ENCODE measurements around the gene SPRYD3.
"Not testable (repeated sequence)": the region's sequence is repeated elsewhere in the genome, so short reads cannot be mapped to it uniquely, and the experiment has no call there.

Gene SPRYD3

GRCh38 chr12:53120685-53121525 lies 41.7 kb upstream of the SPRYD3 start:
- H3K4me3 ChIP-seq (ENCODE audit: low read depth, low read length): no peak overlapping the region
- in situ Hi-C loops (cut with HindIII; ENCODE audit: low sequenced_read_pairs): no loop called here
- no peak for TF ChIP-seq CTCF (IDR thresholded peaks at IDR 0.05; ENCODE audit: low read depth, low read length)
- no peak for DNase-seq (ENCODE audit: low read depth, low spot score)

GRCh38 chr12:53118751-53119300 lies 39.6 kb upstream of the SPRYD3 start:
- DNase-seq (ENCODE audit: low read depth, low spot score): no peak
- no peak for TF ChIP-seq CTCF (IDR thresholded peaks at IDR 0.05; ENCODE audit: low read depth, low read length)
- in situ Hi-C loops (cut with HindIII; ENCODE audit: low sequenced_read_pairs): no loop called here
- H3K4me3 ChIP-seq (ENCODE audit: low read depth, low read length): no peak overlapping the region

GRCh38 chr12:53115891-53116648 lies 36.9 kb upstream of the SPRYD3 start:
- in situ Hi-C loops (cut with HindIII; ENCODE audit: low sequenced_read_pairs): no loop called here
- no peak overlapping the region for H3K4me3 ChIP-seq (ENCODE audit: low read depth, low read length)
- no peak for TF ChIP-seq CTCF (IDR thresholded peaks at IDR 0.05; ENCODE audit: low read depth, low read length)
- no peak for DNase-seq (ENCODE audit: low read depth, low spot score)

GRCh38 chr12:53115112-53115890 lies 36.1 kb upstream of the SPRYD3 start:
- no peak overlapping the region for H3K4me3 ChIP-seq (ENCODE audit: low read depth, low read length)
- no peak for DNase-seq (ENCODE audit: low read depth, low spot score)
- in situ Hi-C loops (cut with HindIII; ENCODE audit: low sequenced_read_pairs): no loop called here
- TF ChIP-seq CTCF (IDR thresholded peaks at IDR 0.05; ENCODE audit: low read depth, low read length): no peak

GRCh38 chr12:53113951-53114350 lies 34.8 kb upstream of the SPRYD3 start:
- H3K4me3 ChIP-seq (ENCODE audit: low read depth, low read length): no peak overlapping the region
- no peak for DNase-seq (ENCODE audit: low read depth, low spot score)
- no peak for TF ChIP-seq CTCF (IDR thresholded peaks at IDR 0.05; ENCODE audit: low read depth, low read length)
- in situ Hi-C loops (cut with HindIII; ENCODE audit: low sequenced_read_pairs): no loop called here

GRCh38 chr12:53113136-53113705 lies 34.0 kb upstream of the SPRYD3 start:
- TF ChIP-seq CTCF (IDR thresholded peaks at IDR 0.05; ENCODE audit: low read depth, low read length): no peak
- H3K4me3 ChIP-seq (ENCODE audit: low read depth, low read length): no peak overlapping the region
- no peak for DNase-seq (ENCODE audit: low read depth, low spot score)
- in situ Hi-C loops (cut with HindIII; ENCODE audit: low sequenced_read_pairs): no loop called here

- H3K4me3 ChIP-seq (ENCODE audit: low read depth, low read length); DNase-seq (ENCODE audit: low read depth, low spot score); in situ Hi-C loops (cut with HindIII; ENCODE audit: low sequenced_read_pairs): not testable (repeated sequence)
These were observed 33.2 kb upstream of the SPRYD3 start for GRCh38 chr12:53112431-53112830.

All from astrocyte of the spinal cord (primary cell).